ENCODE data around the gene SRP9. TPM values are rescaled to one million over a fixed set of nuclear protein-coding genes. Genes with fewer than 3 reads are reported as not detected.
"Not testable (repeated sequence)": the region's sequence is repeated elsewhere in the genome, so short reads cannot be mapped to it uniquely, and the experiment has no call there.

The SRP9 gene
- total RNA-seq, 2 experiments from 2014 or later: 198 to 225 TPM

DNA sequence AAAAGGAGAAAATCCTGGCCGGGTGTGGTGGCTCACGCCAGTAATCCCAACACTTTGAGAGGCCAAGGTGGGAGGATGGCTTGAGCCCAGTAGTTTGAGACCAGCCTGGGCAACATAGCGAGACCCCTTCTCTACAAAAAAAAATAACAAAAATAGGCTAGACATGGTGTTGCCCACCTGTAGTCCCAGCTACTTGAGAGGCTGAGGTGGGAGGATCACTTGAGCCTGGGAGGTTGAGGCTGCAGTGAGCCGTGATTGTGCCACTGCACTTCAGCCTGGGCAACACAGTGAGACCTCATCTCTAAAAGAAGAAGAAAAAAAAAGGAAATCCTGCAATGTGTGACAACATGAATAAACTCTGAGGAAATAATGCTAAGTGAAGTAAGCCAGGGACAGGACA lies 58.7 kb downstream of the SRP9 start:
- H3K4me3 Mint-ChIP-seq; H3K9me3 Mint-ChIP-seq (ENCODE audit: low read depth); H3K4me1 Mint-ChIP-seq; ATAC-seq; H3K36me3 Mint-ChIP-seq; DNase-seq; CTCF ChIA-PET; H3K27me3 Mint-ChIP-seq; H3K27ac Mint-ChIP-seq: not testable (repeated sequence)

DNA sequence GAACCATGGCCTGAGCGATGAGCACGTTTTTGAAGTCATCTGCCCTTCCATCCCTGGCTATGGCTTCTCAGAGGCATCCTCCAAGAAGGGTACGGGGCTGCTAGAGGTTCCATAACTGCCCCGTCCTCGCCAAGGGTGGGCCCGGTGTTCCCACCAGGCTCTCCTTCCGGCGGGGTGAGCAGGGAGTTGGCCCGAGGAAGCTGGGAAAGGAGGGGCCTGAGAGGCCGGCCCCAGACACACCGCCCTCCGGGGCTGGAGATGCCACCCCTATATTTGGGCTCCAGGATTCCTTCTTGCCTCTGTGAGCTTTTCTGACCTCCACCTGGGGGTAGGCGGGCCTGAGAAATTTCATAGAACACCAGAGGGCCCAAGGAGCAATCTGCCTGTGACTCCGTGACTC lies 61.2 kb downstream of the SRP9 start:
- ATAC-seq (no peak), DNase-seq (no peak)
- Mint-ChIP-seq H3K4me3 (no peak overlapping the region), H3K27ac (no peak overlapping the region), H3K36me3 (no peaks in the 10 kb centered on the region), H3K27me3 (no peaks in the 10 kb centered on the region), H3K9me3 (ENCODE audit: low read depth) (no peaks in the 10 kb centered on the region), H3K4me1 (peaks cover 5% of the 10 kb centered on the region)
- CTCF ChIA-PET: interaction anchor here (0.5 kb wide), 1 partner anchor 325 kb away, joined by 4 read pairs; no protein-coding TSS in a partner anchor

Other genes with a start within 250 kb of the SRP9 start
- gene ENAH, start 124.7 kb upstream of the SRP9 start, total RNA-seq: not detected
- under 1 TPM; 0.68 to 0.85 TPM for gene EPHX1, start 32.3 kb downstream of the SRP9 start, total RNA-seq
- gene TMEM63A, start 104.6 kb downstream of the SRP9 start, total RNA-seq: 10 to 100 TPM; 50.4 to 58.7 TPM
- not detected for gene LEFTY1, start 111.3 kb downstream of the SRP9 start, total RNA-seq
- 100 to 1,000 TPM; 103 to 106 TPM for gene PYCR2, start 146.4 kb downstream of the SRP9 start, total RNA-seq
- gene LEFTY2, start 163.4 kb downstream of the SRP9 start, total RNA-seq: not detected
- gene SDE2, start 221.5 kb downstream of the SRP9 start, total RNA-seq: 10 to 100 TPM; 16.6 to 20.9 TPM

Data from activated CD8-positive, alpha-beta memory T cell treated with anti-CD3 and anti-CD28 coated beads, Interleukin-2, amount 10 ng/mL, durations not matched to agents 7 days and 5 days (primary cell).